Measurements from ENCODE around the gene COMTD1. TPM values are rescaled to one million over a fixed set of nuclear protein-coding genes. Genes with fewer than 3 reads are reported as not detected.

Gene COMTD1
- total RNA-seq, 1 donor from 2014 or later, result 41.5 TPM

- no peak for DNase-seq (ENCODE audit: low read depth)
- no peak for TF ChIP-seq CTCF (conservative IDR thresholded peaks at IDR 0.05; ENCODE audit: low read depth, low read length)
- no peak overlapping the region for H3K4me3 ChIP-seq (ENCODE audit: low read depth, low read length)
These were observed 37.1 kb upstream of the COMTD1 start for GRCh38 chr10:75272896-75273295.

- no peak for TF ChIP-seq CTCF (conservative IDR thresholded peaks at IDR 0.05; ENCODE audit: low read depth, low read length)
- H3K4me3 ChIP-seq (ENCODE audit: low read depth, low read length), result no peak overlapping the region
- no peak for DNase-seq (ENCODE audit: low read depth)
These were observed 36.3 kb upstream of the COMTD1 start for GRCh38 chr10:75272094-75272493.

GRCh38 chr10:75269605-75270004 lies 33.8 kb upstream of the COMTD1 start:
- H3K4me3 ChIP-seq (ENCODE audit: low read depth, low read length), result no peak overlapping the region
- DNase-seq (ENCODE audit: low read depth), result no peak
- no peak for TF ChIP-seq CTCF (conservative IDR thresholded peaks at IDR 0.05; ENCODE audit: low read depth, low read length)

- no peak for TF ChIP-seq CTCF (conservative IDR thresholded peaks at IDR 0.05; ENCODE audit: low read depth, low read length)
- no peak overlapping the region for H3K4me3 ChIP-seq (ENCODE audit: low read depth, low read length)
- no peak for DNase-seq (ENCODE audit: low read depth)
These were observed 31.2 kb upstream of the COMTD1 start for GRCh38 chr10:75266945-75267344.

- DNase-seq (ENCODE audit: low read depth), result no peak
- H3K4me3 ChIP-seq (ENCODE audit: low read depth, low read length), result no peak overlapping the region
- no peak for TF ChIP-seq CTCF (conservative IDR thresholded peaks at IDR 0.05; ENCODE audit: low read depth, low read length)
These were observed 30.1 kb upstream of the COMTD1 start for GRCh38 chr10:75265856-75266255.

- H3K4me3 ChIP-seq (ENCODE audit: low read depth, low read length), result no peak overlapping the region
- DNase-seq (ENCODE audit: low read depth), result no peak
- TF ChIP-seq CTCF (conservative IDR thresholded peaks at IDR 0.05; ENCODE audit: low read depth, low read length), result no peak
These were observed 28.0 kb upstream of the COMTD1 start for GRCh38 chr10:75263806-75264205.

- no peak for DNase-seq (ENCODE audit: low read depth)
- H3K4me3 ChIP-seq (ENCODE audit: low read depth, low read length), result no peak overlapping the region
- no peak for TF ChIP-seq CTCF (conservative IDR thresholded peaks at IDR 0.05; ENCODE audit: low read depth, low read length)
These were observed 26.3 kb upstream of the COMTD1 start for GRCh38 chr10:75261813-75262705.
